ENCODE data around the gene KRT71.

KRT71 gene

DNA sequence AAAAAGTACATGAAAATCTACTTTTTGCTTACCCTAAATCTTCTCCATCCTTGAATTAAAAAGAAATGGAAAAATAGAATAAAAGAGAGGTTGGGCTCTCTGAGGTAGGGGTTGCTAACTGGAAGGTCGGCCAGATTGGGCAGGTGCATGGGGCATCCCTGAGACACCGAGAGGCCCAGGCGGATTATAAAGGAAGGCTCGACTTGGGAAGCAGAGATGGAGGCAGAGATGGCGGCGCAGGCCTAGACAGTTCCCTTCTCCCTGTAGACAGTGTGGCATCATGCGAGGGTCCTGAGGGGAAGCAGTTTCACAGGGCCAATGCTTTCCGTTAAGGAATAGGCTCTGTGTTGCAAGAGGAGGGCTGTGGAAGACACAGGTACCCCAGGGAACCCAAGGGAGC, 24.4 kb upstream of the KRT71 start:
- no peak overlapping the region for H3K27ac ChIP-seq
- no peak for DNase-seq (ENCODE audit: low read depth, low spot score)

- DNase-seq (ENCODE audit: low read depth, low spot score), result no peak
- no peak overlapping the region for H3K27ac ChIP-seq
Observed at GRCh38 chr12:52575948-52576347, 23.0 kb upstream of the KRT71 start.

GRCh38 chr12:52575256-52575655, 22.3 kb upstream of the KRT71 start:
- no peak for DNase-seq (ENCODE audit: low read depth, low spot score)

GRCh38 chr12:52573743-52574142, 20.8 kb upstream of the KRT71 start, which contains the start of gene KRT74:
KRT74 (minus strand) TSS chr12:52573843; CDS start chr12:52573777, 66 bp downstream.
- DNase-seq (ENCODE audit: low read depth, low spot score), result no peak
- H3K27ac ChIP-seq, result no peak within 1 kb of the TSS

More at GRCh38 chr12:52575256-52575655, 22.3 kb upstream of the KRT71 start:
- H3K27ac ChIP-seq, result no peak overlapping the region

DNA sequence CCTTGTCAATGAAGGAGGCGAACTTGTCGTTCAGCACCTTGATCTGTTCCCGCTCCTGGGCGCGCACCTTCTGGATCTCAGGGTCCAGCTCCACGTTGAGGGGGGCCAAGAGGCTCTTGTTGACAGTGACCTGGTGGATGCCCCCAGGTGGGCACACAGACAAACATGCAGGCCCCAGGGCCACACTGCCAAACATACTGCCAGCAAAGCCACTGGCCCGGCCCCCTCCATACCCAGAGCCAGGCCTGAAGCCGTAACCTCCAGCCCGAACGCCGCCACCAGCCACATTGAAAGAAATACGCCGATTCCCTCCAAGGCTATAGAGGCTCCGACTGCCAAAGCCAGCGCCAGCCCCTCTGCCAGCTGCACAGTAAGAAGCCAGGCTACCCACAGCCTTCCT, 20.4 kb upstream of the KRT71 start:
- H3K27ac ChIP-seq, result no peak overlapping the region
- DNase-seq (ENCODE audit: low read depth, low spot score), result no peak

- no peak for DNase-seq (ENCODE audit: low read depth, low spot score)
- no peak overlapping the region for H3K27ac ChIP-seq
Observed at GRCh38 chr12:52570511-52570910, 17.6 kb upstream of the KRT71 start.

GRCh38 chr12:52568111-52568510, 15.2 kb upstream of the KRT71 start:
- H3K27ac ChIP-seq, result no peak overlapping the region
- no peak for DNase-seq (ENCODE audit: low read depth, low spot score)

GRCh38 chr12:52566847-52567291, 13.9 kb upstream of the KRT71 start:
- no peak for DNase-seq (ENCODE audit: low read depth, low spot score)
- no peak overlapping the region for H3K27ac ChIP-seq

DNA sequence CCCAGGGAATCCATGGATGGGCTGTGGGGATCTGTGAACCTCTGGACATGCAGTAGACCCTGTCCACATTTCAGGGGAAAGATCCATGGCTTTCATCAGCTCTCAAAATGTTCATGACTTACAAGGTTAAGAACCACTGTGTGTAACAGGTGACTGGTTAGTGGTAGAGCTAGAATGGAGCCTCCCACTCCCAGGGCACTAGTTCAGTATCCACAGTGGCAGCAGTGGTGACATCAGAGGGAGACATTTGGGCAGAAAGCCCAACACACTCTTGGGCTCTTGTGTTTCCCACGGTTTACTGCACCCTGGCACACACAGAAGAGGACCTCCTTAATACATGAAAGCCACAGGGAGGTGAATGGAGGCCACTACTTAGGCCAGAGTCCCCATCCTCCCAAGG, 11.6 kb upstream of the KRT71 start:
- no peak overlapping the region for H3K27ac ChIP-seq
- DNase-seq (ENCODE audit: low read depth, low spot score), result no peak

- H3K27ac ChIP-seq, result no peak overlapping the region
- DNase-seq (ENCODE audit: low read depth, low spot score), result no peak
Observed at GRCh38 chr12:52561880-52562449, 9.0 kb upstream of the KRT71 start.

DNA sequence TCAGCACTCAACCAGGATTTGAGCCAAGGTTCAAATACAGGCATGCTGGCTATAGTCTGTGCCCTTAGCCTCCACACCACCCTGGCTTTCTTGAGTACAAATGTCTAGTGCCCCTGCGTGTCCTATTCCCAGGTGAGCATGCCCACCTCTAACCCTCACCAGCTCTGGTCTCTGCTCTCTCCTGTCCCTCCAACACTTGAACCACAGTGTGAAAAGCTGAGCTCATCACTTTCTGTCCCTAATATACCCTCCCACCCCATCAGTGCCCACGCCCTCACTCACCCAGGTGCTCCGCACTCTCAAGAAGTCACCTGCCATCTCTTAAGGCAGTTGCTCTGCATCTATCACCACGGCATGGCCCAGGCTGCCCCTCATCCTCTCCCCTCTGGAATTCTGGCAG, 7.0 kb upstream of the KRT71 start:
- DNase-seq (ENCODE audit: low read depth, low spot score), result no peak
- no peak overlapping the region for H3K27ac ChIP-seq

DNA sequence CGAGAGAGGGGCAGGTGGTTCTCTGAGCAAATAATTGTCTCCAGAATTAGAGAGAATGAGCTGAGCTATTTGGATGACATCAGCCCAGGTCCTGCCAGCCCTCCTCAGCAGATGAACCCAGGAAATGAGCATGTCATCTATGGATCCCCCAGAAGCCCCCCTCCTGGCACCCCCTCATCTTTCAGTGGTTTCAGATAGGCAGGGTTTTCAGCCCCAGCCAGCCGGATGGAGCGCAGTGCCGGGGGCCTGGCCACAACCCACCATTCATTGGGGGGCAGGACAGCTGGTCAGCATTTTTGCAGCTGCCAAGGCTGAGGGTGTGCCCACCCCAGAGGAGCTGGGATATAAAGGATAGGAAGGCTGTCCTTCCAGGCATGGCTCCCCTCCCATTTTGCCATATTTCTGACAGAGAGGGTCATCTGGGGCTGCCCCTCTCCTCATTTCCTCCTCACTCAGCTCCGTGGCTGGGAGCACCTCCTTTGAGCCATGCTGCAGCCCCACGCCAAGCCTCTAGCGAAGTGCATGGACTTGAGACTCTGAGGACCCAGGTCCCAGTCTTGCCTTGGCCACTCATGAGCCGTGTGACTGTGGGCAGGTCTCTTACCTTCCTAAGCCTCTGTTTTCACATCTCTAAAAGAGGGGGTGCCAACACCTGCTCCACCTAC, 6.0 kb upstream of the KRT71 start:
- no peak for DNase-seq (ENCODE audit: low read depth, low spot score)
- no peak overlapping the region for H3K27ac ChIP-seq

GRCh38 chr12:52557476-52557875, 4.5 kb upstream of the KRT71 start:
- H3K27ac ChIP-seq, result no peak overlapping the region
- no peak for DNase-seq (ENCODE audit: low read depth, low spot score)

DNA sequence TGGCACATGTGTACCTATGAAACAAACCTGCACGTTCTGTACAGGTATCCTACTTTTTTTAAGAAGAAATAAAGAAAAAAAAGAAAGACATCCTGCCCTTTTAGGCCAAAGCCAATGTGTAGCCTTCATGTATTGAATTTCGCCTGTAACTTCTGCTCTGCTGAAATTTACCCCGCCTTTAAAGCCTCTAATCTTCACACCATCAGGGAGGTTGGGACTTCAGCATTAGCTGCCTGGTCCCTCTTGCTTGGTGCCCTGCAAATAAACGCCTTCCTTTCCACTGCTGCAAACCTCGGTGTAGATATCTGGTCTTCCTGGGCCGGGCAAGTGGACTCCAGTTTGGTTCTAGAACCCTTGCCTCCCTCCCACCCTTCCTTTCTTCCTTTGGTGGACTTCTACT, 2.6 kb upstream of the KRT71 start:
- no peak overlapping the region for H3K27ac ChIP-seq
- no peak for DNase-seq (ENCODE audit: low read depth, low spot score)

- no peak for DNase-seq (ENCODE audit: low read depth, low spot score)
- H3K27ac ChIP-seq, result no peak overlapping the region
Observed at GRCh38 chr12:52552055-52552454, 890 bp downstream of the KRT71 start.

DNA sequence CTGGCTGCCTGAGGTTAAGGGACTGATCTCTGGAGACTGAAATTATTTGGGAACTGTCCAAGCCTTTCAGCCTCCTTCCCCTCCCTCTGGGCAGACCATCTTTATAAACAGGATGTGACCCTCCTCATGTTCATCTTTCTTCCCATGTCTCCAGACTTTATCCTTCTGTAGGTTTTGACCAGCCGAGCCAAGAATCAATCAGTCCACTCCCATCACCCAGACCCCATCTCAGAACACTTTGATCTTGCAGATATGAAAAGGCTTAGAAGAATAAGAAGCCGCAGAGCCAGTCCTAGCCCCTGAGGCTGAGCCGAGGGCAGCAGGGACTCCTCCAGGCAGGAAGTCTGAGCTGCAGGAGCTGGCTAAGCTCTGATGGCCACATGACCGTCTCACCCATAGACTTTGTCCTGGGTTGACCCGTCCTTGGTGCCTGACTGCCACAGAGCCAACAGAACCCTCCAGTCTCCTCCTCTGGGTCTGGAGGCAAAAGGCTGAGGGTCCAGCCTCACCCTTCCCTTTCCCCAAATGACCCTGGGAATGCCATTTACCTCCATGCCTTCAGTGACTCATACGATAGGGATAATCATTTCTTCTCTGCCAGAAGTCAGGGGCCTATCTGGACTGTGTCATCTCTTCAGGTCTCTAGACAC, 1.6 kb downstream of the KRT71 start:
- no peak overlapping the region for H3K27ac ChIP-seq
- no peak for DNase-seq (ENCODE audit: low read depth, low spot score)

DNA sequence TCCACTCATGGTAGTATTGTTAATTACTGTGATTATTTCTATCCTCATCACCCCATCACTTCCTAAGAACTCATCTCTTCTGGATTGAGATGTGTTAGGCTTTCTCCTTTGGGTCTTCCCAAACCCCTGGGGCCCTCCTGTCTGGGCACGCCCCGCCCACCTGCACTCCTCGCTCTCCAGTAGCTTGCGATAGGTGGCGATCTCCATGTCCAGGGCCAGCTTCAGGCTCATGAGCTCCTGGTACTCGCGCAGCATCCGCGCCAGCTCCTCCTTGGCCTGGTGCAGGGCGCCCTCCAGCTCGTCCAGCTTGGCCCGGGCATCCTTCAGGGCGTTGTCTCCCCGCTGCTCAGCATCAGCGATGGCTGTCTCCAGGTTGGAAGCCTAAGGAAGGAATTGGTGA, 6.8 kb downstream of the KRT71 start:
- no peak for DNase-seq (ENCODE audit: low read depth, low spot score)
- no peak overlapping the region for H3K27ac ChIP-seq

GRCh38 chr12:52543985-52544883, 8.7 kb downstream of the KRT71 start:
- DNase-seq (ENCODE audit: low read depth, low spot score), result no peak
- no peak overlapping the region for H3K27ac ChIP-seq

DNA sequence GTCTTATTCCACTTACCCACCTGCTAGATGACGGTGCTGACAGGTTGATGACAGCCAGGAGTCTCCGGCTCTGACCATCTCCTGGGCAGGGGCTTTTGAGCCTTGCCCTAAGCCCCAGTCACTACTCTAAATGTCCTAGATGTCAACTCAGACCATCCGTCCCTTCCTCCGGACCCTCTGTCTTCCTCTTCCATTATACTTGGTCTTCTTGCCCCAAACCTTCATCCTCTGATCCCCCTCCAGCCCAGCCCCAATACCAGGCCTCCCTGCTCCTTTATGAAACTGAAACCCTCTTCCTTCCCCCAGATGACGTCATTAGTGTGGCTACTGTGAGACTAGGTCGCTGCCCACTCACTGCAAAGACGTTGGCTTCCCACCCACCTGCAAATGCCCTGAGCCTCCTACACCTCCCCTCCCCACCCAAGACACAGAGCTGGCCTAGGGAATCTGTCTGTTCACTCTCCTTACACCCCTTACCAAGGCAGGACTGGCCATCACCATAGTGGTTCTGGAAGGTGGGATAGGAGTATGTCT, 10.1 kb downstream of the KRT71 start:
- no peak for DNase-seq (ENCODE audit: low read depth, low spot score)
- no peak overlapping the region for H3K27ac ChIP-seq

DNA sequence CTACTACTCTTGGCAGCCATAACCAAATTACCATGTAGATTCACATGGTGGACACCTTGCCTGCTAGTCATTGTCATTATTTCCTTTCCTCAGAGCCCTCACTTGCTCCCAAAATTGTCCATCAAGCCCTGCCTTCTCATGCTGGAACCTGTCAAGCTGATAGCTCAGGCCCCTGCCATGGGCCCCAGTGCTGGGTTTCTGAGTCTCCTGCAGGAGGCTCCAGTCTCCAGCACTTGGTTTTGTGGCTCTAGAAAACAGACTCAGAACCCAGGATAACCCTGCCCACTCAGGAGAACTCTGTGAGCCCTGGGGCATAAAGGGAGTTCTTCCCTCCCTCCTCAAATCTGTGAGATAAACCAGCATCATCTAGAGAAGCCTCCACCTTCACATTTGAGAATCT, 10.8 kb downstream of the KRT71 start:
- no peak overlapping the region for H3K27ac ChIP-seq
- DNase-seq (ENCODE audit: low read depth, low spot score), result no peak
